GM23248 (cell line): Measurements from ENCODE around the gene PI4KA. TPM values are rescaled to one million over a fixed set of nuclear protein-coding genes. Genes with fewer than 3 reads are reported as not detected.
"Not testable (repeated sequence)": the region's sequence is repeated elsewhere in the genome, so short reads cannot be mapped to it uniquely, and the experiment has no call there.

Experiments used
- DNase-seq: peaks from one replicate; pipeline ENCODE4 v3.0.0-alpha.2; 2015
- H2AFZ ChIP-seq: fragments of 200-600 bp; sonication (generic); 2 replicates; pipeline ENCODE4 v1.6.1; 2016; ENCODE audit warnings: antibody characterized with exemption
- H3F3A ChIP-seq: fragments of 200-600 bp; sonication (generic); 2 replicates; pipeline ENCODE4 v1.6.1; 2016; ENCODE audit warnings: mild to moderate bottlenecking, antibody characterized with exemption, mixed run types; ENCODE audit not compliant: insufficient read depth
- H3K27ac ChIP-seq: fragments of 200-600 bp; sonication (generic); 2 replicates; pipeline ENCODE4 v1.5.1; 2016; ENCODE audit warnings: mild to moderate bottlenecking
- H3K27me3 ChIP-seq: fragments of 200-600 bp; sonication (generic); replicated peaks from 2 replicates; pipeline ENCODE4 v1.6.1; 2016; ENCODE audit warnings: mild to moderate bottlenecking; ENCODE audit not compliant: insufficient read depth
- H3K36me3 ChIP-seq: fragments of 200-600 bp; sonication (generic); 2 replicates; pipeline ENCODE4 v1.6.1; 2016; ENCODE audit warnings: low read depth, mild to moderate bottlenecking
- H3K4me1 ChIP-seq: fragments of 200-600 bp; sonication (generic); 2 replicates; pipeline ENCODE4 v1.6.1; 2016; ENCODE audit warnings: mild to moderate bottlenecking; ENCODE audit not compliant: insufficient read depth
- H3K4me2 ChIP-seq: fragments of 200-600 bp; sonication (generic); one replicate; pipeline ENCODE4 v1.6.1; 2016; ENCODE audit warnings: mild to moderate bottlenecking; ENCODE audit not compliant: unreplicated experiment
- H3K4me3 ChIP-seq: fragments of 200-600 bp; sonication (generic); 2 replicates; pipeline ENCODE4 v1.5.1; 2016; ENCODE audit warnings: mild to moderate bottlenecking
- H3K79me2 ChIP-seq: fragments of 200-600 bp; sonication (generic); 2 replicates; pipeline ENCODE4 v1.6.1; 2016; ENCODE audit warnings: mild to moderate bottlenecking; ENCODE audit not compliant: insufficient read depth
- H3K9ac ChIP-seq: fragments of 200-600 bp; sonication (generic); 2 replicates; pipeline ENCODE4 v1.6.1; 2016; ENCODE audit warnings: mild to moderate bottlenecking
- H3K9me2 ChIP-seq: fragments of 200-600 bp; sonication (generic); 2 replicates; pipeline ENCODE4 v1.6.1; 2016; ENCODE audit warnings: mixed run types, mild to moderate bottlenecking, moderate library complexity; ENCODE audit not compliant: insufficient read depth
- H3K9me3 ChIP-seq: fragments of 200-600 bp; sonication (generic); one replicate; pipeline ENCODE4 v1.6.1; 2017; ENCODE audit warnings: low read depth
- H4K20me1 ChIP-seq: fragments of 200-600 bp; sonication (generic); 2 replicates; pipeline ENCODE4 v1.6.0; 2016; ENCODE audit not compliant: insufficient read depth
- WGBS, 2 experiments: methylation state at CpG; one replicate each; pipeline ENCODE4 v1.1.6; 2015 to 2017; ENCODE audit warnings: low lambda C conversion rate in 2 of 2, low coverage in 1 of 2; ENCODE audit errors: missing lambda C conversion rate in 2 of 2; 5-methylcytosine and 5-hydroxymethylcytosine counted together
- in situ Hi-C: fragments of 300-500 bp; cut with MboI; formaldehyde crosslinking; loops from 2 replicates; pipeline ENCODE4 v1.15.0; 2020
- polyA plus RNA-seq: library from polyadenylated mRNA; unstranded; fragments of >200 nt; fragmentation: Nextera tagmentation; extraction: Ambion mirVana; gene quantifications from 2 replicates; pipeline ENCODE4 v1.2.1, GENCODE V29; 2016
- total RNA-seq: library from RNA; depleted of rRNA; stranded (reverse); fragments of >200 nt; shearing (Covaris generic); gene quantifications from 2 replicates; pipeline ENCODE4 v1.2.3, GENCODE V29; 2014

The PI4KA gene
- total and polyA plus RNA-seq, 2 experiments from 2014 or later, result 31.1 to 34.5 TPM

- in situ Hi-C loops, H3K4me1 ChIP-seq, H3F3A ChIP-seq, H3K79me2 ChIP-seq, H3K27me3 ChIP-seq, H3K27ac ChIP-seq, H3K9me2 ChIP-seq, H3K36me3 ChIP-seq, DNase-seq, H4K20me1 ChIP-seq, H3K9me3 ChIP-seq: not testable (repeated sequence)
- H3K9ac ChIP-seq, result peak overlapping the region; percentile 36; the same call in 1 of the 2 replicates
- H3K4me3 ChIP-seq, result peak overlapping the region; percentile 67
- H2AFZ ChIP-seq, result peak overlapping the region; percentile 75
- H3K4me2 ChIP-seq, result peak overlapping the region; percentile 48
- WGBS, 2 experiments, result 17 to 19% methylated on average over 14 to 17 of the region's 21 CpGs
These were observed 156.9 kb downstream of the PI4KA start for GRCh38 chr22:20701680-20702136.

- H3K4me2 ChIP-seq, H3K4me1 ChIP-seq, H3K79me2 ChIP-seq, H3F3A ChIP-seq, H3K9me2 ChIP-seq, H3K9ac ChIP-seq, H3K27ac ChIP-seq, H4K20me1 ChIP-seq, H3K9me3 ChIP-seq, DNase-seq, H2AFZ ChIP-seq, H3K4me3 ChIP-seq, H3K36me3 ChIP-seq, in situ Hi-C loops, H3K27me3 ChIP-seq: not testable (repeated sequence)
- WGBS, 2 experiments, result 95 to 96% methylated on average over 15 of the region's 15 CpGs
These were observed 158.3 kb downstream of the PI4KA start for GRCh38 chr22:20700347-20700746.

- DNase-seq, H3K9me3 ChIP-seq, H3K4me2 ChIP-seq, H3K79me2 ChIP-seq, H3K9me2 ChIP-seq, H2AFZ ChIP-seq, H4K20me1 ChIP-seq, in situ Hi-C loops, H3K4me3 ChIP-seq, H3F3A ChIP-seq, H3K4me1 ChIP-seq, H3K27ac ChIP-seq, H3K27me3 ChIP-seq, H3K36me3 ChIP-seq, H3K9ac ChIP-seq: not testable (repeated sequence)
- 62 to 69% methylated on average over 9 of the region's 9 CpGs for WGBS, 2 experiments
These were observed 158.8 kb downstream of the PI4KA start for GRCh38 chr22:20699856-20700255.

- H3K36me3 ChIP-seq, H3K27ac ChIP-seq, H3K9ac ChIP-seq, H3K4me1 ChIP-seq, H3K27me3 ChIP-seq, H3K4me3 ChIP-seq, H3K9me2 ChIP-seq, H3F3A ChIP-seq, in situ Hi-C loops, H3K4me2 ChIP-seq, H4K20me1 ChIP-seq, H3K79me2 ChIP-seq, H2AFZ ChIP-seq, H3K9me3 ChIP-seq: not testable (repeated sequence)
- peak; percentile 77 for DNase-seq
- 18% methylated on average over 15 to 16 of the region's 17 CpGs for WGBS, 2 experiments
These were observed 161.0 kb downstream of the PI4KA start for GRCh38 chr22:20697481-20698113.

GRCh38 chr22:20696056-20696455 is 162.6 kb downstream of the PI4KA start:
- H3K27me3 ChIP-seq, H3K79me2 ChIP-seq, H4K20me1 ChIP-seq, H3K4me2 ChIP-seq, H3K4me3 ChIP-seq, H3K4me1 ChIP-seq, H3K27ac ChIP-seq, H3F3A ChIP-seq, H3K9me2 ChIP-seq, H3K9me3 ChIP-seq, DNase-seq, H2AFZ ChIP-seq, in situ Hi-C loops, H3K9ac ChIP-seq, H3K36me3 ChIP-seq: not testable (repeated sequence)
- 93 to 96% methylated on average over 2 to 4 of the region's 4 CpGs for WGBS, 2 experiments

- H3K79me2 ChIP-seq, H3K4me3 ChIP-seq, H3F3A ChIP-seq, H3K9ac ChIP-seq, DNase-seq, H3K36me3 ChIP-seq, H3K4me2 ChIP-seq, H3K27me3 ChIP-seq, in situ Hi-C loops, H3K9me2 ChIP-seq, H4K20me1 ChIP-seq, H3K9me3 ChIP-seq, H3K4me1 ChIP-seq, H3K27ac ChIP-seq, H2AFZ ChIP-seq: not testable (repeated sequence)
- WGBS, 2 experiments, result 60 to 72% methylated on average over 9 to 11 of the region's 12 CpGs
These were observed 163.4 kb downstream of the PI4KA start for GRCh38 chr22:20695205-20695604.

GRCh38 chr22:20694256-20694655 is 164.4 kb downstream of the PI4KA start:
- H3K36me3 ChIP-seq, H3K9ac ChIP-seq, H2AFZ ChIP-seq, in situ Hi-C loops, H3K4me2 ChIP-seq, H4K20me1 ChIP-seq, H3K9me3 ChIP-seq, H3K27ac ChIP-seq, H3F3A ChIP-seq, H3K79me2 ChIP-seq, DNase-seq, H3K9me2 ChIP-seq, H3K27me3 ChIP-seq, H3K4me3 ChIP-seq, H3K4me1 ChIP-seq: not testable (repeated sequence)
- WGBS, 2 experiments, result 88 to 89% methylated on average over 5 to 6 of the region's 14 CpGs

- H3K9me2 ChIP-seq, in situ Hi-C loops: not testable (repeated sequence)
These were observed 165.7 kb downstream of the PI4KA start for GRCh38 chr22:20692926-20693325.

More at GRCh38 chr22:20692926-20693325, 165.7 kb downstream of the PI4KA start:
- H3K79me2 ChIP-seq, H3K27ac ChIP-seq, H2AFZ ChIP-seq, H3K27me3 ChIP-seq, H3K4me1 ChIP-seq, H3K9me3 ChIP-seq, H3K4me3 ChIP-seq, H3F3A ChIP-seq, H3K36me3 ChIP-seq, H3K9ac ChIP-seq, H3K4me2 ChIP-seq, H4K20me1 ChIP-seq, DNase-seq: not testable (repeated sequence)
- 67 to 71% methylated on average over 7 of the region's 7 CpGs for WGBS, 2 experiments
